Caco-2 (cell line): ENCODE results near the gene CX3CL1. TPM values are rescaled to one million over a fixed set of nuclear protein-coding genes. Genes with fewer than 3 reads are reported as not detected.

Experiments
- BruUV-seq: library from RNA; stranded (reverse); fragments of 400-500 nt; replicated peaks from 2 replicates; lab custom pipeline; 2021; lab: Mats Ljungman, UMichigan
- CTCF ChIA-PET: fragments of 300-600 bp; sonication (Branson Sonifier 250); formaldehyde crosslinking; loops from one replicate; lab custom pipeline; 2022; ENCODE audit warnings: antibody characterized with exemption; lab: Charles Lee
- POLR2A ChIA-PET: fragments of 300-600 bp; sonication (Branson Sonifier 250); formaldehyde crosslinking; loops from one replicate; lab custom pipeline; 2022; ENCODE audit warnings: antibody characterized with exemption; lab: Charles Lee
- DNase-seq, 2 experiments: peaks; one replicate each; pipeline versions ENCODE4 v3.0.0 to v3.0.0-alpha.2; 2020 to 2022
- H3K27me3 ChIP-seq: replicated peaks from 2 replicates; pipeline ENCODE4 v1.6.0; 2011; ENCODE audit warnings: low read length; ENCODE audit not compliant: control insufficient read depth, insufficient read depth
- H3K36me3 ChIP-seq: 2 replicates; pipeline ENCODE4 v1.5.1; 2011; ENCODE audit warnings: low read length; ENCODE audit not compliant: control insufficient read depth, insufficient read depth
- H3K4me1 ChIP-seq: fragments of 250-450 bp; sonication (Bioruptor Pico); 2 replicates; pipeline ENCODE4 v1.5.1; 2020; ENCODE audit warnings: mild to moderate bottlenecking
- H3K4me3 ChIP-seq: 2 replicates; pipeline ENCODE4 v1.5.1; 2011; ENCODE audit warnings: low read depth, mild to moderate bottlenecking, control low read depth, low read length
- H3K9me3 ChIP-seq: fragments of 250-450 bp; sonication (Bioruptor Pico); 2 replicates; pipeline ENCODE4 v1.5.1; 2020; ENCODE audit warnings: mild to moderate bottlenecking, moderate library complexity
- H3K27ac Mint-ChIP-seq: one replicate; pipeline ENCODE4 v1.8.0; 2022; ENCODE audit warnings: mixed read lengths; ENCODE audit not compliant: unreplicated experiment
- H3K27me3 Mint-ChIP-seq: one replicate; pipeline ENCODE4 v1.8.0; 2022; ENCODE audit warnings: mixed read lengths; ENCODE audit not compliant: insufficient read depth, unreplicated experiment
- H3K36me3 Mint-ChIP-seq: one replicate; pipeline ENCODE4 v1.8.0; 2022; ENCODE audit warnings: mild to moderate bottlenecking, mixed read lengths; ENCODE audit not compliant: insufficient read depth, unreplicated experiment
- H3K4me1 Mint-ChIP-seq: one replicate; pipeline ENCODE4 v1.8.0; 2022; ENCODE audit warnings: low read depth, mixed read lengths; ENCODE audit not compliant: unreplicated experiment
- H3K4me3 Mint-ChIP-seq: one replicate; pipeline ENCODE4 v1.8.0; 2022; ENCODE audit warnings: mild to moderate bottlenecking, moderate library complexity, mixed read lengths; ENCODE audit not compliant: unreplicated experiment
- H3K9me3 Mint-ChIP-seq: one replicate; pipeline ENCODE4 v1.8.0; 2022; ENCODE audit warnings: mixed read lengths; ENCODE audit not compliant: unreplicated experiment
- intact Hi-C: fragments of 100-400 bp; cut with micrococcal nuclease; formaldehyde crosslinking; loops from one replicate; pipeline ENCODE4 v1.10.0; 2022; ENCODE audit not compliant: unreplicated experiment
- total RNA-seq: library from RNA; stranded (reverse); gene quantifications from 2 replicates; pipeline ENCODE4 v1.2.3, GENCODE V29; 2022
- TF ChIP-seq, protein P1 (sequence below), 2 experiments: fragments of 200-600 bp in 1 of 2; IDR thresholded peaks; 1 replicate in 1 of 2; 2 replicates in 1 of 2; pipeline versions ENCODE4 v1.5.1 to v1.8.0; 2011 to 2022; ENCODE audit warnings: antibody characterized with exemption in 1 of 2, control low read depth in 1 of 2, inconsistent platforms in 1 of 2, low read depth in 1 of 2, low read length in 1 of 2, mild to moderate bottlenecking in 1 of 2, moderate library complexity in 1 of 2; ENCODE audit not compliant: insufficient read depth in 1 of 2, severe bottlenecking in 1 of 2, unreplicated experiment in 1 of 2

Gene CX3CL1
- total RNA-seq, 1 experiment from 2014 or later = not detected

DNA sequence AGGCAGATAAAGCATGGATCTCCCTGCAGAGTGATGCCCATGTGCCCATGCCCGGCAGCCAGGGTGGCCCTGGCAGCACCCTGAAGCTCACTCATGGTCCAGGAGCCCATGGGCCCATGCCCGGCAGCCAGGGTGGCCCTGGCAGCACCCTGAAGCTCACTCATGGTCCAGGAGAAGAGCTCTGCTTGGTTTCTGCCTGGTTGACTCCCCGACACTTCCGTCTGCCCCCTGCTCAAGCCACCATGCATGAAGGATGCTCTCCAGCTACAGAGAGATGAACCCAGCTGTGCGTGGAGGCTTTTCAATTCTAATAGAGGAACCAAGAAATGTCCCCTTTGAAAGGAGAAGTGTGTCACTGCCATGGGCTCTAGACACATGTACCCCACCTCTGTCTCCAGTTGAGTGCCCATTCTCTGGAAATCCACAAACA is 41.0 kb downstream of the CX3CL1 start:
- CTCF ChIA-PET = no interaction called here
- no peaks in the 10 kb centered on the region for H3K27me3 ChIP-seq
- no peaks in the 10 kb centered on the region for H3K9me3 ChIP-seq
- TF ChIP-seq, protein P1, sequence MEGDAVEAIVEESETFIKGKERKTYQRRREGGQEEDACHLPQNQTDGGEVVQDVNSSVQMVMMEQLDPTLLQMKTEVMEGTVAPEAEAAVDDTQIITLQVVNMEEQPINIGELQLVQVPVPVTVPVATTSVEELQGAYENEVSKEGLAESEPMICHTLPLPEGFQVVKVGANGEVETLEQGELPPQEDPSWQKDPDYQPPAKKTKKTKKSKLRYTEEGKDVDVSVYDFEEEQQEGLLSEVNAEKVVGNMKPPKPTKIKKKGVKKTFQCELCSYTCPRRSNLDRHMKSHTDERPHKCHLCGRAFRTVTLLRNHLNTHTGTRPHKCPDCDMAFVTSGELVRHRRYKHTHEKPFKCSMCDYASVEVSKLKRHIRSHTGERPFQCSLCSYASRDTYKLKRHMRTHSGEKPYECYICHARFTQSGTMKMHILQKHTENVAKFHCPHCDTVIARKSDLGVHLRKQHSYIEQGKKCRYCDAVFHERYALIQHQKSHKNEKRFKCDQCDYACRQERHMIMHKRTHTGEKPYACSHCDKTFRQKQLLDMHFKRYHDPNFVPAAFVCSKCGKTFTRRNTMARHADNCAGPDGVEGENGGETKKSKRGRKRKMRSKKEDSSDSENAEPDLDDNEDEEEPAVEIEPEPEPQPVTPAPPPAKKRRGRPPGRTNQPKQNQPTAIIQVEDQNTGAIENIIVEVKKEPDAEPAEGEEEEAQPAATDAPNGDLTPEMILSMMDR (IDR thresholded peaks at IDR 0.05; ENCODE audit: insufficient read depth in 1 of 2, low read depth in 1 of 2, low read length in 1 of 2, severe bottlenecking in 1 of 2, unreplicated experiment in 1 of 2) = no peak
- intact Hi-C loops = no loop called here
- no peaks in the 10 kb centered on the region for H3K27me3 Mint-ChIP-seq
- H3K36me3 Mint-ChIP-seq = peaks cover 5% of the 10 kb centered on the region
- BruUV-seq = no TSS peak
- no peak overlapping the region for H3K27ac Mint-ChIP-seq
- H3K9me3 Mint-ChIP-seq = no peaks in the 10 kb centered on the region
- peaks cover 20% of the 10 kb centered on the region for H3K4me1 Mint-ChIP-seq
- H3K36me3 ChIP-seq = no peaks in the 10 kb centered on the region
- H3K4me3 Mint-ChIP-seq = no peak overlapping the region
- H3K4me1 ChIP-seq = peaks cover 26% of the 10 kb centered on the region
- no peak for DNase-seq
- POLR2A ChIA-PET = no interaction called here
- no peak overlapping the region for H3K4me3 ChIP-seq

DNA sequence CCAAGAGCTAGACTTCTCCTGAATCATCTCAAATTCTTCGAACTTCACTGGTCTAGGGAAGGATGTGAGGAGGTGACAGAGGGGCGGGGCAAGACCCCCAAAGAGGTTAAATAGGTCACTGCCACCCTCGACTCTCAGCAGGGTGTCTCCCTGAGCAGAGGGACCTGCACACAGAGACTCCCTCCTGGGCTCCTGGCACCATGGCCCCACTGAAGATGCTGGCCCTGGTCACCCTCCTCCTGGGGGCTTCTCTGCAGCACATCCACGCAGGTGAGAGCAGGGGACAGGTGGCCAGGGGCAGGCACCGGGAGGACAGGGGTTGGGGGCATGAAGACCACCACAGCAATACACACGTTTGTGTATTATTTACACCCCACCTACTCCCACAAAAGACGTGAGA is 41.4 kb downstream of the CX3CL1 start:
- H3K27me3 ChIP-seq = no peaks in the 10 kb centered on the region
- H3K9me3 ChIP-seq = no peaks in the 10 kb centered on the region
- Mint-ChIP-seq H3K4me1 (peaks cover 24% of the 10 kb centered on the region), H3K4me3 (no peak overlapping the region), H3K27me3 (no peaks in the 10 kb centered on the region), H3K36me3 (peaks cover 5% of the 10 kb centered on the region), H3K27ac (no peak overlapping the region), H3K9me3 (no peaks in the 10 kb centered on the region)
- DNase-seq = no peak
- intact Hi-C loops = no loop called here
- POLR2A ChIA-PET = no interaction called here
- CTCF ChIA-PET = no interaction called here
- no peak overlapping the region for H3K4me3 ChIP-seq
- H3K36me3 ChIP-seq = no peaks in the 10 kb centered on the region
- no TSS peak for BruUV-seq
- peaks cover 29% of the 10 kb centered on the region for H3K4me1 ChIP-seq
- TF ChIP-seq, protein P1 (IDR thresholded peaks at IDR 0.05; ENCODE audit: insufficient read depth in 1 of 2, low read depth in 1 of 2, low read length in 1 of 2, severe bottlenecking in 1 of 2, unreplicated experiment in 1 of 2) = no peak

DNA sequence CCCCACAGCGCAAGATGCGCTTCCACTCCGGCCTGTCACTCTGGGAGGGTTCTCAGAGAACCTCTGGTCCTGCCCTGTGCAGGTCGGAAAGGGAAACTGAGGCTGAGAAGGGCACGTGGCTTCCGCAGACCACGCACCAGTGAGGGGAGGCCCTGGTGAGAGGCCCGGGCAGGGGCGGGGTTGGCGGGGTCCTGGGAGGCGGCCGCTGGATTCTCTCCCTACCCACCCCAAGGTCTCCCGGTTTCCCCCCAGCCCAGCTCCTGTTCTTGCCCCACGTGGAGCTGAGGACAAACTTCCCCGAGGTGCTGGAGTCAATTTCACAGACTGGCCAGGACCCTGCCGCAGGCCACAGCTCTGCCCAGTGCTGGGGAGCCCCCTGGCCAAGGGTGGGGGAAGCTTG is 43.8 kb downstream of the CX3CL1 start:
- H3K27me3 Mint-ChIP-seq = no peaks in the 10 kb centered on the region
- H3K4me3 Mint-ChIP-seq = no peak overlapping the region
- Histone ChIP-seq H3K4me1 (peaks cover 28% of the 10 kb centered on the region), H3K9me3 (no peaks in the 10 kb centered on the region), H3K4me3 (no peak overlapping the region), H3K36me3 (no peaks in the 10 kb centered on the region), H3K27me3 (no peaks in the 10 kb centered on the region)
- ChIA-PET POLR2A (no interaction called here), CTCF (interaction anchor here (0.9 to 4.5 kb wide), 9 partner anchors 12 to 230 kb away, joined by 3 to 88 read pairs (median 4); partner anchors contain the start of genes CCL17 and PSME3IP1)
- no peak overlapping the region for H3K27ac Mint-ChIP-seq
- intact Hi-C loops = no loop called here
- H3K36me3 Mint-ChIP-seq = peaks cover 5% of the 10 kb centered on the region
- no peaks in the 10 kb centered on the region for H3K9me3 Mint-ChIP-seq
- no TSS peak for BruUV-seq
- DNase-seq = no peak
- TF ChIP-seq, protein P1 (IDR thresholded peaks at IDR 0.05; ENCODE audit: insufficient read depth in 1 of 2, low read depth in 1 of 2, low read length in 1 of 2, severe bottlenecking in 1 of 2, unreplicated experiment in 1 of 2) = no peak
- peaks cover 34% of the 10 kb centered on the region for H3K4me1 Mint-ChIP-seq
